H9 (cell line): Measurements from ENCODE around the gene CA12. TPM values are rescaled to one million over a fixed set of nuclear protein-coding genes. Genes with fewer than 3 reads are reported as not detected.

Experiments
- DNase-seq: peaks from one replicate; pipeline ENCODE4 v3.0.0-alpha.2; 2017
- H2AFZ ChIP-seq: one replicate; pipeline ENCODE4 v1.6.1; 2013; ENCODE audit warnings: mild to moderate bottlenecking, low read length, control low read depth, moderate library complexity
- H2AK5ac ChIP-seq: 2 replicates; pipeline ENCODE4 v1.6.1; 2013; ENCODE audit warnings: low read length, control low read depth, mixed read lengths; ENCODE audit not compliant: insufficient read length
- H2BK120ac ChIP-seq: one replicate; pipeline ENCODE4 v1.6.1; 2013; ENCODE audit warnings: low read depth, mild to moderate bottlenecking, low read length, control low read depth, inconsistent platforms; ENCODE audit not compliant: poor library complexity, severe bottlenecking
- H2BK12ac ChIP-seq: 2 replicates; pipeline ENCODE4 v1.6.1; 2013; ENCODE audit warnings: low read length, control low read depth, mixed read lengths, low read depth; ENCODE audit not compliant: insufficient read length
- H2BK15ac ChIP-seq: 2 replicates; pipeline ENCODE4 v1.6.1; 2013; ENCODE audit warnings: low read depth, low read length, control low read depth
- H2BK20ac ChIP-seq: one replicate; pipeline ENCODE4 v1.6.1; 2013; ENCODE audit warnings: low read depth, mild to moderate bottlenecking, low read length, control low read depth, inconsistent platforms; ENCODE audit not compliant: poor library complexity, severe bottlenecking
- H2BK5ac ChIP-seq: 2 replicates; pipeline ENCODE4 v1.6.1; 2013; ENCODE audit warnings: low read length, control low read depth, mixed read lengths; ENCODE audit not compliant: insufficient read length
- H3K14ac ChIP-seq: 2 replicates; pipeline ENCODE4 v1.6.1; 2013; ENCODE audit warnings: low read length, control low read depth; ENCODE audit not compliant: insufficient read depth
- H3K18ac ChIP-seq: 2 replicates; pipeline ENCODE4 v1.6.1; 2013; ENCODE audit warnings: low read depth, mild to moderate bottlenecking, mixed read lengths, low read length, control low read depth; ENCODE audit not compliant: insufficient read length
- H3K23ac ChIP-seq: 2 replicates; pipeline ENCODE4 v1.6.1; 2013; ENCODE audit warnings: low read length, control low read depth, mixed read lengths, low read depth; ENCODE audit not compliant: insufficient read length
- H3K23me2 ChIP-seq: 2 replicates; pipeline ENCODE4 v1.6.1; 2013; ENCODE audit warnings: low read depth, mild to moderate bottlenecking, mixed read lengths, low read length, control low read depth; ENCODE audit not compliant: insufficient read length, poor library complexity, severe bottlenecking
- H3K27ac ChIP-seq: 2 replicates; pipeline ENCODE4 v1.5.1; 2013; ENCODE audit warnings: low read length, control low read depth, mixed read lengths, low read depth; ENCODE audit not compliant: insufficient read length
- H3K27me3 ChIP-seq: 2 replicates; pipeline ENCODE4 v1.6.1; 2013; ENCODE audit warnings: low read length, control low read depth, inconsistent platforms; ENCODE audit not compliant: insufficient read depth
- H3K4ac ChIP-seq: 2 replicates; pipeline ENCODE4 v1.6.1; 2013; ENCODE audit warnings: low read depth, mild to moderate bottlenecking, control low read depth, inconsistent platforms, low read length, moderate library complexity
- H3K4me1 ChIP-seq: 2 replicates; pipeline ENCODE4 v1.6.1; 2013; ENCODE audit warnings: low read length, control low read depth, inconsistent platforms; ENCODE audit not compliant: insufficient read depth
- H3K4me2 ChIP-seq: 2 replicates; pipeline ENCODE4 v1.6.1; 2013; ENCODE audit warnings: low read length, control low read depth, mixed read lengths; ENCODE audit not compliant: insufficient read length, insufficient read depth
- H3K56ac ChIP-seq: 2 replicates; pipeline ENCODE4 v1.6.1; 2013; ENCODE audit warnings: low read depth, mild to moderate bottlenecking, mixed read lengths, low read length, control low read depth; ENCODE audit not compliant: insufficient read length
- H3K79me1 ChIP-seq: 2 replicates; pipeline ENCODE4 v1.6.1; 2013; ENCODE audit warnings: low read depth, mild to moderate bottlenecking, moderate library complexity, low read length, control low read depth, inconsistent platforms; ENCODE audit not compliant: insufficient read depth, poor library complexity, severe bottlenecking
- H3K79me2 ChIP-seq: 2 replicates; pipeline ENCODE4 v1.6.1; 2013; ENCODE audit warnings: low read length, control low read depth, inconsistent platforms; ENCODE audit not compliant: insufficient read depth
- H3K9ac ChIP-seq: 2 replicates; pipeline ENCODE4 v1.6.1; 2013; ENCODE audit warnings: low read length, control low read depth, mixed read lengths; ENCODE audit not compliant: insufficient read length; ENCODE audit errors: extremely low read depth
- H3K9me3 ChIP-seq: one replicate; pipeline ENCODE4 v1.6.1; 2013; ENCODE audit warnings: low read depth, low read length, inconsistent platforms; ENCODE audit not compliant: control insufficient read depth
- H3T11ph ChIP-seq: one replicate; pipeline ENCODE4 v1.6.1; 2013; ENCODE audit warnings: mild to moderate bottlenecking, low read length, control low read depth, inconsistent platforms
- H4K20me1 ChIP-seq: one replicate; pipeline ENCODE4 v1.6.1; 2013; ENCODE audit not compliant: control insufficient read depth, insufficient read length, insufficient read depth
- H4K5ac ChIP-seq: 2 replicates; pipeline ENCODE4 v1.6.1; 2013; ENCODE audit warnings: low read depth, mild to moderate bottlenecking, mixed read lengths, low read length, control low read depth; ENCODE audit not compliant: insufficient read length
- H4K8ac ChIP-seq: replicated peaks from 2 replicates; pipeline ENCODE4 v1.6.1; 2013; ENCODE audit warnings: low read length, control low read depth, mixed read lengths, low read depth; ENCODE audit not compliant: insufficient read length
- H4K91ac ChIP-seq: 2 replicates; pipeline ENCODE4 v1.6.1; 2013; ENCODE audit warnings: low read depth, mild to moderate bottlenecking, moderate library complexity, mixed read lengths, low read length, control low read depth; ENCODE audit not compliant: insufficient read length
- H3K27ac Mint-ChIP-seq, 3 experiments: 2 replicates in 2 of 3; 3 replicates in 1 of 3; pipeline ENCODE4 v1.8.0; 2020 to 2021; ENCODE audit warnings: mixed read lengths in 3 of 3, mild to moderate bottlenecking in 1 of 3, moderate library complexity in 1 of 3
- H3K27me3 Mint-ChIP-seq: 2 replicates; pipeline ENCODE4 v1.8.0; 2021; ENCODE audit warnings: low read depth, mild to moderate bottlenecking, moderate library complexity, mixed read lengths
- H3K36me3 Mint-ChIP-seq, 3 experiments: 2 replicates in 2 of 3; 3 replicates in 1 of 3; pipeline ENCODE4 v1.8.0; 2020 to 2021; ENCODE audit warnings: low read depth in 3 of 3, mixed read lengths in 3 of 3; ENCODE audit not compliant: insufficient read depth in 1 of 3
- H3K4me1 Mint-ChIP-seq, 2 experiments: 2 replicates each; pipeline ENCODE4 v1.8.0; 2020; ENCODE audit warnings: mixed read lengths in 2 of 2
- H3K4me3 Mint-ChIP-seq, 2 experiments: 2 replicates in 1 of 2; 3 replicates in 1 of 2; pipeline ENCODE4 v1.8.0; 2020 to 2021; ENCODE audit warnings: mild to moderate bottlenecking in 2 of 2, mixed read lengths in 2 of 2, moderate library complexity in 1 of 2
- H3K9me3 Mint-ChIP-seq, 2 experiments: 2 replicates in 1 of 2; 3 replicates in 1 of 2; pipeline ENCODE4 v1.8.0; 2020; ENCODE audit warnings: mild to moderate bottlenecking in 2 of 2, mixed read lengths in 2 of 2, moderate library complexity in 1 of 2
- WGBS: extraction: QIAGEN DNeasy Blood & Tissue Kit; methylation state at CpG from one replicate; pipeline ENCODE4 v1.1.7; 2013; ENCODE audit warnings: missing lambda C conversion rate, low lambda C conversion rate, mixed read lengths; ENCODE audit not compliant: insufficient read length; ENCODE audit errors: extremely low coverage; 5-methylcytosine and 5-hydroxymethylcytosine counted together
- total RNA-seq: library from RNA; stranded (reverse); gene quantifications from 2 replicates; pipeline ENCODE4 v1.2.1, GENCODE V29; 2021
- TF ChIP-seq, protein P1 (sequence below): fragments of 200-600 bp; sonication (generic); conservative IDR thresholded peaks from 3 replicates; pipeline ENCODE4 v1.8.0; 2021; ENCODE audit warnings: antibody characterized with exemption, mild to moderate bottlenecking

The CA12 gene
- total RNA-seq, 1 experiment from 2014 or later = 0.68 TPM

DNA sequence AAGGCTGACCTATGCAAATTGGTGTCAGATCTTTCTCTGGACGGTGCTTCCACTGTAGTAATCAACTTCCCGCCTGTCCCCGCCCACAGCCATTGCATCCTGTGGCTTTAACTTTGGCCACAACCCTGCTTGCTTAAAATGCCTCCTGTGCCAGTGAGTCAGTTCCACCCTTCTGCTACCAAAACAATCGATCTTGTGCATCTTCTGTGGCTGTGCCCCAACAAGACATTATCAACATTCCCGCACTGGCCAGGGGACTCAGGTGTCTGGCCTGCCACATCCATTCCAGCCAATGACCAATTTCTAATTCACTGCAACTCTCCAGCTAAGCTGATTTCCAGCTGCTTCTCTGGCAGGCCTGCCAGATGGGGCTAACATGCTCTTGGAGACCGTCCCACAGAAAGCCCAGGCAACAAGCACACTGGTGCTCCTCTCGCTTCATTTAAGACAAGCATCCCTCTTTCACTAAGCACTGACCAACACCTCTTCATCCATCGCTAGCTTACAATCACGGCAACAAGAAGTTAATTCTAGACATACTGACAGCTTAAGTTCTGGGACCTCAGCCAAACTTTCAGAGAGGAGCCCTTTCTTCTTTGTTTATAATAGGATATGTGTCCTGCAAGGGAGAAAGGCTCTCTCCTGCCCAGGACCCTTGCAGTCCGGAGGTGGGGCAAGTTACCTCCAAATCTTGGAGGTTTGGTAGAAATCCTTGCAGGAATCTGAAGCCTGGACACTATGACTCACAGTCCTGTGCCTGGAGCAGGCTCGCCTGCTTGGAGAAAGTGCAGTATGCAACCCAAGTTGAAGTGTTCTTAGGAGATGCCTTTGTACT, 6.7 kb downstream of the CA12 start:
- H3K23ac ChIP-seq = no peak overlapping the region
- H3K23me2 ChIP-seq = no peaks in the 10 kb centered on the region
- Mint-ChIP-seq H3K36me3 (no peaks in the 10 kb centered on the region; a peak in 1 of 7 replicates), H3K27ac (no peak overlapping the region), H3K9me3 (no peaks in the 10 kb centered on the region), H3K27me3 (peaks cover 29% of the 10 kb centered on the region), H3K4me1 (peaks cover 18 to 30% of the 10 kb centered on the region in 2 experiments), H3K4me3 (no peak overlapping the region)
- no peaks in the 10 kb centered on the region for H3K9me3 ChIP-seq
- no peak overlapping the region for H3K4me2 ChIP-seq
- H4K8ac ChIP-seq = no peak overlapping the region
- no peak overlapping the region for H3K9ac ChIP-seq
- no peak overlapping the region for H3T11ph ChIP-seq
- H2BK5ac ChIP-seq = no peak overlapping the region
- DNase-seq = no peak
- H2BK120ac ChIP-seq = no peak overlapping the region
- H3K79me1 ChIP-seq = no peaks in the 10 kb centered on the region
- H2BK12ac ChIP-seq = no peak overlapping the region
- no CpG with 5 or more reads among the region's 11 CpGs for WGBS
- TF ChIP-seq, protein P1, sequence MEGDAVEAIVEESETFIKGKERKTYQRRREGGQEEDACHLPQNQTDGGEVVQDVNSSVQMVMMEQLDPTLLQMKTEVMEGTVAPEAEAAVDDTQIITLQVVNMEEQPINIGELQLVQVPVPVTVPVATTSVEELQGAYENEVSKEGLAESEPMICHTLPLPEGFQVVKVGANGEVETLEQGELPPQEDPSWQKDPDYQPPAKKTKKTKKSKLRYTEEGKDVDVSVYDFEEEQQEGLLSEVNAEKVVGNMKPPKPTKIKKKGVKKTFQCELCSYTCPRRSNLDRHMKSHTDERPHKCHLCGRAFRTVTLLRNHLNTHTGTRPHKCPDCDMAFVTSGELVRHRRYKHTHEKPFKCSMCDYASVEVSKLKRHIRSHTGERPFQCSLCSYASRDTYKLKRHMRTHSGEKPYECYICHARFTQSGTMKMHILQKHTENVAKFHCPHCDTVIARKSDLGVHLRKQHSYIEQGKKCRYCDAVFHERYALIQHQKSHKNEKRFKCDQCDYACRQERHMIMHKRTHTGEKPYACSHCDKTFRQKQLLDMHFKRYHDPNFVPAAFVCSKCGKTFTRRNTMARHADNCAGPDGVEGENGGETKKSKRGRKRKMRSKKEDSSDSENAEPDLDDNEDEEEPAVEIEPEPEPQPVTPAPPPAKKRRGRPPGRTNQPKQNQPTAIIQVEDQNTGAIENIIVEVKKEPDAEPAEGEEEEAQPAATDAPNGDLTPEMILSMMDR = no peak
- H4K5ac ChIP-seq = no peak overlapping the region
- H2BK20ac ChIP-seq = no peak overlapping the region
- no peak overlapping the region for H3K4ac ChIP-seq
- H3K79me2 ChIP-seq = no peaks in the 10 kb centered on the region
- H3K27ac ChIP-seq = no peak overlapping the region
- H4K20me1 ChIP-seq = no peaks in the 10 kb centered on the region
- H2AK5ac ChIP-seq = no peak overlapping the region
- H3K14ac ChIP-seq = no peak overlapping the region; the same call in 1 of the 2 replicates
- no peak overlapping the region for H2BK15ac ChIP-seq
- no peak overlapping the region for H3K18ac ChIP-seq
- H3K4me1 ChIP-seq = no peaks in the 10 kb centered on the region; the same call in 1 of the 2 replicates
- no peaks in the 10 kb centered on the region for H3K27me3 ChIP-seq
- H2AFZ ChIP-seq = no peak overlapping the region
- H4K91ac ChIP-seq = no peak overlapping the region
- H3K56ac ChIP-seq = no peak overlapping the region
